GM18508 (cell line): ENCODE results near the gene PIP5K1C.

ENCODE experiments used
- ATAC-seq: cut with Tn5 transposase; IDR thresholded peaks from one replicate; pipeline ENCODE4 v1.9.1; 2021; ENCODE audit warnings: moderate number of reproducible peaks; ENCODE audit not compliant: insufficient read depth, unreplicated experiment

PIP5K1C gene

GRCh38 chr19:3664879-3665642 lies 35.2 kb downstream of the PIP5K1C start:
- ATAC-seq = no peak

GRCh38 chr19:3663838-3664237 lies 36.4 kb downstream of the PIP5K1C start:
- ATAC-seq = no peak

- ATAC-seq = no peak
Observed at GRCh38 chr19:3661284-3662238, 38.7 kb downstream of the PIP5K1C start.

- ATAC-seq = no peak
Observed at GRCh38 chr19:3660493-3661219, 39.6 kb downstream of the PIP5K1C start.

GRCh38 chr19:3659746-3660112 lies 40.5 kb downstream of the PIP5K1C start:
- no peak for ATAC-seq

GRCh38 chr19:3658870-3659745 lies 41.2 kb downstream of the PIP5K1C start:
- ATAC-seq = no peak

- ATAC-seq = no peak
Observed at GRCh38 chr19:3658004-3658869, 42.0 kb downstream of the PIP5K1C start.

- no peak for ATAC-seq
Observed at GRCh38 chr19:3657395-3657769, 42.9 kb downstream of the PIP5K1C start.

GRCh38 chr19:3656747-3657394 lies 43.4 kb downstream of the PIP5K1C start:
- no peak for ATAC-seq

GRCh38 chr19:3656073-3656746 lies 44.1 kb downstream of the PIP5K1C start:
- ATAC-seq = no peak

- no peak for ATAC-seq
Observed at GRCh38 chr19:3655402-3656072, 44.7 kb downstream of the PIP5K1C start.

- no peak for ATAC-seq
Observed at GRCh38 chr19:3653865-3654513, 46.3 kb downstream of the PIP5K1C start.

- no peak for ATAC-seq
Observed at GRCh38 chr19:3653081-3653795, 47.0 kb downstream of the PIP5K1C start.

- no peak for ATAC-seq
Observed at GRCh38 chr19:3652422-3652821, 47.8 kb downstream of the PIP5K1C start.

GRCh38 chr19:3651684-3652083 lies 48.6 kb downstream of the PIP5K1C start:
- no peak for ATAC-seq

GRCh38 chr19:3649888-3650287 lies 50.4 kb downstream of the PIP5K1C start:
- no peak for ATAC-seq
